HFF-Myc (cell line): ENCODE results near the gene NUB1.
"Not testable (repeated sequence)": the region's sequence is repeated elsewhere in the genome, so short reads cannot be mapped to it uniquely, and the experiment has no call there.

ENCODE experiments used
- DNase-seq: peaks from one replicate; pipeline ENCODE4 v3.0.0-alpha.2; 2011; ENCODE audit warnings: low read depth; ENCODE audit errors: extremely low read depth
- H3K4me3 ChIP-seq: replicated peaks from 2 replicates; pipeline ENCODE4 v1.5.1; 2011; ENCODE audit warnings: low read depth, mild to moderate bottlenecking, control low read depth, low read length
- TF ChIP-seq, protein P1 (sequence below): IDR thresholded peaks from 2 replicates; pipeline ENCODE4 v1.5.1; 2012; ENCODE audit warnings: mild to moderate bottlenecking, low read depth, low read length, control low read depth; ENCODE audit errors: missing control alignments

The NUB1 gene

DNA sequence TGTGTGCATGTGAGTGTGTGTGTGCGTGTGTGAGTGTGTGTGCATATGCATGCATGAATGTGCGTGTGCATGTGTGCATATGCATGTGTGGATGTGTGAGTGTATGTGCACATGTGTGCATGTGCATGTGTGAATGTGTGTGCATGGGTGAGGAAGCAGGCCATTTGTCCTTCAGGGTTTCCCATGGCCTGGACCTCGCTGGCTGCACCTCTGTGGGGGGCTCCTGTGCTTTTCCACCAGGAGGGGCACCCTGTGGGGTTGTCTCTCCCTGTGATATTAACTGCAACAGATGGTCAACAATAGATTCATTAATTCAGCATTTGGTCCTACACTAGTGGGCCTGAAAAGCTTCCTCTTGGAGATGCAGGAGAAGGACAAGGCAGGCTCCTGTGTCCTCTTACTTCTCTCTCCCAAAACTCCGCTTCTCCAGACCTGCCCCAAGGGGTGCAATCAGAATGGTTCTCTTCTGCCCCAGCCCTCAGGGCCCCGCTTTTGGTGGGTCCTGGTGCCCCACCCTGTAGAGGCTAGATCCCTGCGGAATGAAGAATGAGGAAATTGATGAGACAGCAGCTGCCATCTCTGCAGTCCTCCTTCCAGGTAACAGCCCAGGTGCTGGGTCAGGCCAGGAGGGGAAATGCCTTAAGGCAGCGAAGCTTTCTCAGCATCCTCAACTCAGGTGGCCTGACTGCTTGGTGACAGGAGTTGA, 41.5 kb upstream of the NUB1 start:
- TF ChIP-seq, protein P1, sequence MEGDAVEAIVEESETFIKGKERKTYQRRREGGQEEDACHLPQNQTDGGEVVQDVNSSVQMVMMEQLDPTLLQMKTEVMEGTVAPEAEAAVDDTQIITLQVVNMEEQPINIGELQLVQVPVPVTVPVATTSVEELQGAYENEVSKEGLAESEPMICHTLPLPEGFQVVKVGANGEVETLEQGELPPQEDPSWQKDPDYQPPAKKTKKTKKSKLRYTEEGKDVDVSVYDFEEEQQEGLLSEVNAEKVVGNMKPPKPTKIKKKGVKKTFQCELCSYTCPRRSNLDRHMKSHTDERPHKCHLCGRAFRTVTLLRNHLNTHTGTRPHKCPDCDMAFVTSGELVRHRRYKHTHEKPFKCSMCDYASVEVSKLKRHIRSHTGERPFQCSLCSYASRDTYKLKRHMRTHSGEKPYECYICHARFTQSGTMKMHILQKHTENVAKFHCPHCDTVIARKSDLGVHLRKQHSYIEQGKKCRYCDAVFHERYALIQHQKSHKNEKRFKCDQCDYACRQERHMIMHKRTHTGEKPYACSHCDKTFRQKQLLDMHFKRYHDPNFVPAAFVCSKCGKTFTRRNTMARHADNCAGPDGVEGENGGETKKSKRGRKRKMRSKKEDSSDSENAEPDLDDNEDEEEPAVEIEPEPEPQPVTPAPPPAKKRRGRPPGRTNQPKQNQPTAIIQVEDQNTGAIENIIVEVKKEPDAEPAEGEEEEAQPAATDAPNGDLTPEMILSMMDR = no peak

DNA sequence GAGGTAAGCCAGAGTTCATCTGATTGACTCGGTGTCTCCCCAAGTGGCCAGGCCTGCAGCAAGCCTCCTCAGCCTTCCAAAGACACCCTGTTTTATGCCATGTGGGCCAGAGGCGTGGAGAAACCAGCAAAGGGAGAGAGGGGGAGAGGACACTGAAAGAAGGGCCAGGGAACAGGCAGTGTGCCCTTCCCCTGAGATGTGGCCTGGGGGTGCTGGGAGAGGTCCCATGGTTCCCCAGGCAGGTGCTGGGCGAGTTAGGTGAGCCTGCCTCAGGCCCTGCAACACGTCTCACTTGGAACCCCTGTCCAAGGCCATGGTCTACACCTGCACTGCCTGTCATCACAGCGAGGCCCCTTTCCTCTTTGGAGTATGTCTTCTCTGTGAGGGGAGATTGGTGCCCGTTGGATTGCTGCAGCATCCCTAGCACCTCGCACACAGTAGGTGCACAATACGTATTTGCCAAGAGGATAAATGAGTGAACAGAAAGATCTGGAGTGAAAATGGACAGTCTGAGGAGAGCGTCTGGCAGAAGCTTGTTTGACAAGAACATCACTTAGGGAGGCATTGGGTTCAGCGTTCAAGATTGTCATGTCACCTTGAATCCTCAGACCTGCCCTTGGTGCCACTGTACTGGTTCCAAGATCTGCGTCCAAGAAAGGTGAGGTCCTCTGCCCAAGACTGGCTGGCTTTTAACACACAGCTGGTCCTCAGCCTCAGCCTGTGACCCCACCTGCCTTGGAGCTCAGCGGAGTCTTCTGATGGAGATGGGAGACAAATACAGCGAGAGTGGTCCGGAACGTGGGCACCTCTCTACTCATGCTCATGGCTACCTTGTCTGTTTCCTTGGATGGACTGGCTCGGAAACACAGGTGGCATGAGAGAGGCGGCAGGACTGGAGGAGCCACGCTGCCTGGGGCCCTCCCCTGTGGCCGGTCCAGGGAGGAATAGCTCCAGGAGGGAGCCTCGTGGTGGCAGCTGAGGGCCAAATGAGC, 39.8 kb upstream of the NUB1 start:
- no peak overlapping the region for H3K4me3 ChIP-seq
- no peak for DNase-seq
- TF ChIP-seq, protein P1 = no peak

More for the DNA sequence above, 41.5 kb upstream of the NUB1 start:
- no peak for DNase-seq
- no peak overlapping the region for H3K4me3 ChIP-seq

DNA sequence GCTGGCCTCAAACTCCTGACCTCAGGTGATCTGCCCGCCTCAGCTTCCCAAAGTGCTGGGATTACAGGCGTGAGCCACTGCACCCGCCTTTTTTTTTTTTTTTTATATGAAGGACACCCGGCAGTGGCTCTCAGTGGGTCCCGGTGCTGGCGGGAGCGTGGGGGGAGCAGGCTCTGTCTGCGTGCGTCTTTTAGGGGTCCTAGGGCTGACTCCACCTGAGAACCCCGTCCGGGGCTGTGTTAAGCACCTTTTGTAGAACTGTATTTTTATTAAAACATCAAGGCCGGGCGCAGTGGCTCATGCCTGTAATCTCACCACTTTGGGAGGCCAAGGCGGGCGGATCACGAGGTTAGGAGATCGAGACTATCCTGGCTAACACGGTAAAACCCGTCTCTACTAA, 37.4 kb upstream of the NUB1 start:
- not testable (repeated sequence) for H3K4me3 ChIP-seq, DNase-seq

DNA sequence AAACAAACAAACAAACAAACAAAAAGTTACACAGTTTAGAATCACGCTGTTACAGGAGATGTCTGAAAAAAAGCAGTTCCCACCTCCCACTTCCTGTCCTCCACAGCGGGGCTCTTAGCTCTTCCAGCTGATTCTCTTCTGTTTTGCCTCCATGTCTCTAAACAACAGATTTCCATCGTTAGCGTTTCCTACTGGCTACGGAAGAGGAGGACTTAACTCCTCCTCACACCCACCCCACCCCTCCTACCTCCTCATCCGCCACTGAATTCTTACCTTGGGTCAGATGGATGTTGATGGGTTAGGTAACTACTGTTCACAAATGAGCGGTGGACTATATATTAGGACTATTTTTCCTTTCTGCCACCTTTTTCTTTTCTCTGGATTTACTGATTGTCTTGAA, 36.8 kb upstream of the NUB1 start:
- no peak overlapping the region for H3K4me3 ChIP-seq
- TF ChIP-seq, protein P1 = no peak
- DNase-seq = no peak

DNA sequence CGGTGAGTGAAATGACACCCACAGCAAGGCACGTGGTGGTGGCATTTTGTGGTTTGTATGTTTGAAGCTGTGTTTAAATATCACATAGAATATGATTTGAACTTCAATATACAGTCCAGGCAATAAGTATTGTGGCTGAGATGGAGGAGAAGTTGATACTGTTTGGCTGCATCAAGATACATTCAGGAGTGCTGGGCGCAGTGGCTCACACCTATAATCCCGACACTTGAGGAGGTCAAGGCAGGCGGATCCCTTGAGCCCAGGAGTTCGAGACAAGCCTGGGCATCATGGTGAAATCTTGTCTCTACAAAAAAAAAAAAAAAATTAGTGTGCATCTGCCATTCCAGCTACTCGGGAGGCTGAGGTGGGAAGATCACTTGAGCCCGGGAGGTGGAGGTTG, 35.2 kb upstream of the NUB1 start:
- no peak for DNase-seq
- TF ChIP-seq, protein P1 = no peak
- no peak overlapping the region for H3K4me3 ChIP-seq

DNA sequence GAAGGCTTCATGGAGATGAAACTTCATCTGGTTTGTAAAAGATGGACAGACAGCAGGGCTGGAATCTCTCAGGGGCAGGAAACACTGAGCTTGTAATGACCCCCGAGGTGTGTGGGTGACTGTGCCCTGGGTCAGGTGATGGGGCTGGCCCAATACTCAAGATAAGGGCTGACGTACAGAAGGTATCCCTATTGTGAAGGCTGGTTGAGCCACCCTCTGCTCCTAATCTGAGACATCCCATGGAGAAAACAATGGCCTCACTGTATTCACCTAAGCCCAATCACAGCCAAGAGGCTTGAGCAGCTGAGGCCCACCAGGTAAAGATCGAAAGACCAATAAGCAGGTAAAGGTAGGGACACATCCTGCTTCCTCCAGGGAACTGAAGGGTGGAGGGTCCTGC, 34.8 kb upstream of the NUB1 start:
- TF ChIP-seq, protein P1 = no peak
- no peak for DNase-seq
- no peak overlapping the region for H3K4me3 ChIP-seq

DNA sequence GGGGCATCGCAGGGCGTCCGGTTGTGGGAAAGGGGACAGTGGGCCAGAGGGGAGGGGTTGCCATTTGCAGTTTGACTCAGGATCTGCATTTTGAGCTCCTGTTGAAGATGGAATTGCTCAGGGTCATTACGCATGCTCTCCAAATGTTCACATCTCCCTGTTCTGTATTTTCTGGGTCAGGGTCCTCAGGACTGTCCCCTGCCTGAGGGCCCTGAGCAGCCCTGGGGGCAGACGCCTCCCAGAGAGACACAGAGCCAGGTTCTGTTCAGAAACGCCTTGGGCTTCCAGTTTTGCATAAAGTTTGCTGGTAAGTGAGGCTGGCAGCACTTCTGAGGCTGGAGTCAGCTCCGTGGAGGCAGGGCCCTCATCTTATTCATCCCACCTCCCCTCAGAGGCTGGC, 34.1 kb upstream of the NUB1 start:
- H3K4me3 ChIP-seq = no peak overlapping the region
- no peak for DNase-seq
- TF ChIP-seq, protein P1 = no peak
